Left kidney (tissue), 2 donors: Measurements from ENCODE around the gene ADARB2. TPM values are rescaled to one million over a fixed set of nuclear protein-coding genes. Genes with fewer than 3 reads are reported as not detected.

ENCODE experiments used
- DNase-seq: peaks from one replicate; pipeline ENCODE4 v3.0.0-alpha.2; 2013
- polyA plus RNA-seq: library from polyadenylated mRNA; unstranded; fragments of 120-200 nt; gene quantifications from one replicate; pipeline ENCODE4 v1.2.1, GENCODE V29; 2013; ENCODE audit not compliant: insufficient read length

Gene ADARB2
- polyA plus RNA-seq, 1 donor: 0.88 TPM

GRCh38 chr10:1686491-1686749 is 50.9 kb downstream of the ADARB2 start:
- DNase-seq: no peak

GRCh38 chr10:1685699-1686490 is 51.4 kb downstream of the ADARB2 start:
- DNase-seq: peak; percentile 54

GRCh38 chr10:1684991-1685390 is 52.3 kb downstream of the ADARB2 start:
- no peak for DNase-seq

- DNase-seq: no peak
Measured at GRCh38 chr10:1683649-1684048, 53.7 kb downstream of the ADARB2 start.

- no peak for DNase-seq
Measured at GRCh38 chr10:1679821-1680650, 57.3 kb downstream of the ADARB2 start.

- no peak for DNase-seq
Measured at GRCh38 chr10:1678084-1678483, 59.2 kb downstream of the ADARB2 start.

GRCh38 chr10:1677307-1677939 is 59.9 kb downstream of the ADARB2 start:
- no peak for DNase-seq

- no peak for DNase-seq
Measured at GRCh38 chr10:1674501-1674900, 62.8 kb downstream of the ADARB2 start.

- no peak for DNase-seq
Measured at GRCh38 chr10:1673568-1674345, 63.6 kb downstream of the ADARB2 start.

- no peak for DNase-seq
Measured at GRCh38 chr10:1672001-1672781, 65.1 kb downstream of the ADARB2 start.

- no peak for DNase-seq
Measured at GRCh38 chr10:1671366-1672000, 65.8 kb downstream of the ADARB2 start.

GRCh38 chr10:1670541-1671365 is 66.6 kb downstream of the ADARB2 start:
- DNase-seq: no peak

GRCh38 chr10:1669433-1669832 is 67.9 kb downstream of the ADARB2 start:
- DNase-seq: no peak

GRCh38 chr10:1668399-1668798 is 68.9 kb downstream of the ADARB2 start:
- DNase-seq: no peak

GRCh38 chr10:1667392-1667791 is 69.9 kb downstream of the ADARB2 start:
- no peak for DNase-seq

- no peak for DNase-seq
Measured at GRCh38 chr10:1666147-1666546, 71.2 kb downstream of the ADARB2 start.

GRCh38 chr10:1665681-1666080 is 71.6 kb downstream of the ADARB2 start:
- no peak for DNase-seq

GRCh38 chr10:1665021-1665661 is 72.2 kb downstream of the ADARB2 start:
- no peak for DNase-seq

GRCh38 chr10:1664333-1664964 is 72.9 kb downstream of the ADARB2 start:
- DNase-seq: no peak
